ENCODE measurements around the gene SPAG9. TPM values are rescaled to one million over a fixed set of nuclear protein-coding genes. Genes with fewer than 3 reads are reported as not detected.

Gene SPAG9
- total and polyA plus RNA-seq, 2 of the 8 experiments (the other 6 are each of a cell fraction or from before 2014, with no cell fraction given), result 9.8 to 63.8 TPM

- TF ChIP-seq BRCA1 (IDR thresholded peaks at IDR 0.05; ENCODE audit: low read depth, low read length) (no peak), ATF3 (IDR thresholded peaks at IDR 0.05; ENCODE audit: insufficient read depth, low read depth, low read length) (no peak), JUN (IDR thresholded peaks at IDR 0.05; ENCODE audit: low read depth, low read length) (no peak), SRF (IDR thresholded peaks at IDR 0.05; ENCODE audit: low read depth, low read length) (no peak), CTCF (IDR thresholded peaks at IDR 0.05; ENCODE audit: control extremely low read depth in 1 of 3, insufficient read depth in 1 of 3, low read depth in 1 of 3, low read length in 3 of 3) (peak; percentile 40 to 63 (median 58)), HDAC6 (IDR thresholded peaks at IDR 0.05; ENCODE audit: low read depth, low read length) (no peak), CEBPB (IDR thresholded peaks at IDR 0.05; ENCODE audit: low read depth, low read length) (no peak), MAFK (IDR thresholded peaks at IDR 0.05; ENCODE audit: low read depth, low read length) (no peak), CREB1 (IDR thresholded peaks at IDR 0.05) (no peak), CBX5 (IDR thresholded peaks at IDR 0.05; ENCODE audit: low read depth, low read length) (no peak), TCF12 (IDR thresholded peaks at IDR 0.05; ENCODE audit: low read depth, low read length) (no peak), KDM5A (IDR thresholded peaks at IDR 0.05; ENCODE audit: low read length) (no peak), EP300 (IDR thresholded peaks at IDR 0.05; ENCODE audit: borderline replicate concordance in 1 of 2, low read depth in 2 of 2, low read length in 2 of 2) (no peak), SIRT6 (IDR thresholded peaks at IDR 0.05; ENCODE audit: low read length) (no peak), TAF1 (IDR thresholded peaks at IDR 0.05; ENCODE audit: low read depth, low read length) (0 out of 2 replicates have a peak, but pooled peaks have one; percentile 34), CHD1 (IDR thresholded peaks at IDR 0.05; ENCODE audit: low read depth, low read length) (no peak), SIN3A (conservative IDR thresholded peaks at IDR 0.05 in 1 of 2, IDR thresholded peaks at IDR 0.05 in 1 of 2; ENCODE audit: low read depth in 1 of 2, low read length in 2 of 2) (0 out of 4 replicates have a peak, but pooled peaks of 1 of the 2 experiments have one; percentile 34)
Measured at GRCh38 chr17:51166987-51167931, 46.6 kb upstream of the SPAG9 start (continued).

All from H1 (cell line).